Measurements from ENCODE around the gene PDK2. TPM values are rescaled to one million over a fixed set of nuclear protein-coding genes. Genes with fewer than 3 reads are reported as not detected.

PDK2 gene
- total and polyA plus RNA-seq, 9 of the 15 experiments (the other 6 are each of a cell fraction or from before 2014, with no cell fraction given) = 0.03 to 2.5 (median 1.4) TPM

DNA sequence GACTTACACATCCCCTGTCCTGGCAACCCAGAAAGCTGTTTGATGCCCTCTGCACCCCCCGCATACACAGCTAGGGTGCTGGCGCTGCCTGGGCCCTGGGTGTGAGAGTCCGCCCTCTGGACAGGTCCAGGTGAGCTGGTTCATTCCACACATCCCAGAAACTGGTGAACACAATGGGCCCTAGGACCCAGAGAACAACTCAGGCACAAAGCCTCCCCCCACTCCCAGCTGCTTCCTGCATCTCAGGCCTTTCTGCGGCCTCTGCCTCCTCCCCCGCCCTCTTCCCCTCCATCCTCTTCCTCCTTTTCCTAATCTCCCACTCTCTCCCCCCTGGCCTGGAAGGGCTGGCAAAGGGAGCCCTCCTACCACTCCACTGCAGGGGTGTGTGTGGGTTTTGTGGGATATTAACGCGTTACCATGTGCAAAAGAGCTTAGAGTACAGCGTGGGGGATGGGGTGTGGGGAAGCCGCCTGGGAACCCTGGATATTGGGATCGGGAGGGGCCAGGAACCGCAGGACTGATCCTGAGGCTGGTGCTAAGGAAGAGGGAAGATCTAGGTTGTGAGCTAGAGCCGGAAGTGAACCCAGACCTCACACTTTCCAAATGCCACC lies 56.9 kb downstream of the PDK2 start (continued):
- TF ChIP-seq, protein P1, sequence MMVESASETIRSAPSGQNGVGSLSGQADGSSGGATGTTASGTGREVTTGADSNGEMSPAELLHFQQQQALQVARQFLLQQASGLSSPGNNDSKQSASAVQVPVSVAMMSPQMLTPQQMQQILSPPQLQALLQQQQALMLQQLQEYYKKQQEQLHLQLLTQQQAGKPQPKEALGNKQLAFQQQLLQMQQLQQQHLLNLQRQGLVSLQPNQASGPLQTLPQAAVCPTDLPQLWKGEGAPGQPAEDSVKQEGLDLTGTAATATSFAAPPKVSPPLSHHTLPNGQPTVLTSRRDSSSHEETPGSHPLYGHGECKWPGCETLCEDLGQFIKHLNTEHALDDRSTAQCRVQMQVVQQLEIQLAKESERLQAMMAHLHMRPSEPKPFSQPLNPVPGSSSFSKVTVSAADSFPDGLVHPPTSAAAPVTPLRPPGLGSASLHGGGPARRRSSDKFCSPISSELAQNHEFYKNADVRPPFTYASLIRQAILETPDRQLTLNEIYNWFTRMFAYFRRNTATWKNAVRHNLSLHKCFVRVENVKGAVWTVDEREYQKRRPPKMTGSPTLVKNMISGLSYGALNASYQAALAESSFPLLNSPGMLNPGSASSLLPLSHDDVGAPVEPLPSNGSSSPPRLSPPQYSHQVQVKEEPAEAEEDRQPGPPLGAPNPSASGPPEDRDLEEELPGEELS (CRISPR knock-in tag; IDR thresholded peaks at IDR 0.05; ENCODE audit: borderline replicate concordance) = no peak
- TF ChIP-seq HNRNPLL (IDR thresholded peaks at IDR 0.05; ENCODE audit: low read depth, low read length, poor library complexity, severe bottlenecking) (no peak), ZNF140 (CRISPR knock-in tag; IDR thresholded peaks at IDR 0.05) (no peak), GABPA (tag; conservative IDR thresholded peaks at IDR 0.05; ENCODE audit: low read depth) (peak; percentile 50; the same call in 1 of the 2 replicates), PTTG1 (tag; IDR thresholded peaks at IDR 0.05; ENCODE audit: low read depth) (no peak), KLF1 (tag; IDR thresholded peaks at IDR 0.05) (no peak), SREBF2 (CRISPR knock-in tag; IDR thresholded peaks at IDR 0.05) (no peak), HEY1 (CRISPR knock-in tag; IDR thresholded peaks at IDR 0.05; ENCODE audit: borderline replicate concordance) (no peak), SMC3 (conservative IDR thresholded peaks at IDR 0.05; ENCODE audit: insufficient read depth, low read depth, low read length) (no peak), MYBL2 (IDR thresholded peaks at IDR 0.05; ENCODE audit: low read depth) (no peak), MYBL2 (CRISPR knock-in tag; IDR thresholded peaks at IDR 0.05; ENCODE audit: borderline replicate concordance) (no peak), ZNF589 (CRISPR knock-in tag; IDR thresholded peaks at IDR 0.05; ENCODE audit: low read depth) (no peak), PHB (CRISPR knock-in tag; IDR thresholded peaks at IDR 0.05) (no peak), RCOR1 (IDR thresholded peaks at IDR 0.05; ENCODE audit: borderline replicate concordance in 1 of 2, low read depth in 2 of 2, low read length in 2 of 2) (peak; percentile 56 to 85; a peak in 3 of 4 replicates), ZNF121 (CRISPR knock-in tag; conservative IDR thresholded peaks at IDR 0.05) (no peak), NCOA2 (IDR thresholded peaks at IDR 0.05; ENCODE audit: partially characterized antibody in 2 of 2) (no peak), PML (IDR thresholded peaks at IDR 0.05; ENCODE audit: low read length) (no peak)
- TF ChIP-seq, protein P2, sequence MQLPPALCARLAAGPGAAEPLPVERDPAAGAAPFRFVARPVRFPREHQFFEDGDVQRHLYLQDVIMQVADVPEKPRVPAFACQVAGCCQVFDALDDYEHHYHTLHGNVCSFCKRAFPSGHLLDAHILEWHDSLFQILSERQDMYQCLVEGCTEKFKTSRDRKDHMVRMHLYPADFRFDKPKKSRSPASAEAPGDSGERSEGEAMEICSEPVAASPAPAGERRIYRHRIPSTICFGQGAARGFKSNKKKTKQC (CRISPR knock-in tag; IDR thresholded peaks at IDR 0.05) = no peak
- TF ChIP-seq, protein P3, sequence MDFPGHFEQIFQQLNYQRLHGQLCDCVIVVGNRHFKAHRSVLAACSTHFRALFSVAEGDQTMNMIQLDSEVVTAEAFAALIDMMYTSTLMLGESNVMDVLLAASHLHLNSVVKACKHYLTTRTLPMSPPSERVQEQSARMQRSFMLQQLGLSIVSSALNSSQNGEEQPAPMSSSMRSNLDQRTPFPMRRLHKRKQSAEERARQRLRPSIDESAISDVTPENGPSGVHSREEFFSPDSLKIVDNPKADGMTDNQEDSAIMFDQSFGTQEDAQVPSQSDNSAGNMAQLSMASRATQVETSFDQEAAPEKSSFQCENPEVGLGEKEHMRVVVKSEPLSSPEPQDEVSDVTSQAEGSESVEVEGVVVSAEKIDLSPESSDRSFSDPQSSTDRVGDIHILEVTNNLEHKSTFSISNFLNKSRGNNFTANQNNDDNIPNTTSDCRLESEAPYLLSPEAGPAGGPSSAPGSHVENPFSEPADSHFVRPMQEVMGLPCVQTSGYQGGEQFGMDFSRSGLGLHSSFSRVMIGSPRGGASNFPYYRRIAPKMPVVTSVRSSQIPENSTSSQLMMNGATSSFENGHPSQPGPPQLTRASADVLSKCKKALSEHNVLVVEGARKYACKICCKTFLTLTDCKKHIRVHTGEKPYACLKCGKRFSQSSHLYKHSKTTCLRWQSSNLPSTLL (IDR thresholded peaks at IDR 0.05) = no peak
- TF ChIP-seq, protein P4, sequence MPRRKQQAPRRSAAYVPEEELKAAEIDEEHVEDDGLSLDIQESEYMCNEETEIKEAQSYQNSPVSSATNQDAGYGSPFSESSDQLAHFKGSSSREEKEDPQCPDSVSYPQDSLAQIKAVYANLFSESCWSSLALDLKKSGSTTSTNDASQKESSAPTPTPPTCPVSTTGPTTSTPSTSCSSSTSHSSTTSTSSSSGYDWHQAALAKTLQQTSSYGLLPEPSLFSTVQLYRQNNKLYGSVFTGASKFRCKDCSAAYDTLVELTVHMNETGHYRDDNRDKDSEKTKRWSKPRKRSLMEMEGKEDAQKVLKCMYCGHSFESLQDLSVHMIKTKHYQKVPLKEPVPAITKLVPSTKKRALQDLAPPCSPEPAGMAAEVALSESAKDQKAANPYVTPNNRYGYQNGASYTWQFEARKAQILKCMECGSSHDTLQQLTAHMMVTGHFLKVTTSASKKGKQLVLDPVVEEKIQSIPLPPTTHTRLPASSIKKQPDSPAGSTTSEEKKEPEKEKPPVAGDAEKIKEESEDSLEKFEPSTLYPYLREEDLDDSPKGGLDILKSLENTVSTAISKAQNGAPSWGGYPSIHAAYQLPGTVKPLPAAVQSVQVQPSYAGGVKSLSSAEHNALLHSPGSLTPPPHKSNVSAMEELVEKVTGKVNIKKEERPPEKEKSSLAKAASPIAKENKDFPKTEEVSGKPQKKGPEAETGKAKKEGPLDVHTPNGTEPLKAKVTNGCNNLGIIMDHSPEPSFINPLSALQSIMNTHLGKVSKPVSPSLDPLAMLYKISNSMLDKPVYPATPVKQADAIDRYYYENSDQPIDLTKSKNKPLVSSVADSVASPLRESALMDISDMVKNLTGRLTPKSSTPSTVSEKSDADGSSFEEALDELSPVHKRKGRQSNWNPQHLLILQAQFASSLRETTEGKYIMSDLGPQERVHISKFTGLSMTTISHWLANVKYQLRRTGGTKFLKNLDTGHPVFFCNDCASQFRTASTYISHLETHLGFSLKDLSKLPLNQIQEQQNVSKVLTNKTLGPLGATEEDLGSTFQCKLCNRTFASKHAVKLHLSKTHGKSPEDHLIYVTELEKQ (CRISPR knock-in tag; IDR thresholded peaks at IDR 0.05) = no peak

All from K562 (cell line).